ENCODE results near the gene SYT7. TPM values are rescaled to one million over a fixed set of nuclear protein-coding genes. Genes with fewer than 3 reads are reported as not detected.

Gene SYT7
- total and polyA plus RNA-seq, 10 of the 15 experiments (the other 5 are each of a cell fraction or from before 2014, with no cell fraction given) = not detected

DNA sequence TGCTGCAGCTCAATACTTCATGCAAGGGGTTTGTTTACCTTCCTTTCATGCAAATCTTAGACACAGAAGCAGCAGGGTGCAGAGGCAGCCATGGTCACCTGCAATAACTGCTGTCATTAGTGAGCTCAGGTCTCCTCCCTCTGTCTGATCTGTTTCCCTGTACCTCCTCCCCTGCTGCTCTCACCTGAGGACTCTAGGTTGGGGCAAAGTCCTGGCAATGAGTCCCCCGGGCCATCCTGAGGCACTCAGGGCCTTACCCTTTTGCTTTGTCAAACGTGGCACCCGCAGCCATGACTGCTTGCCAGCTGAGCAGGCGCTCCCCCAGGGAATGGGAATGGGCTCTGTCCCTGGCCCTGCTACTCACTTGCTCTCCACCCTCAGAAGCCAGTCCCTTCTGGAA, 68.4 kb downstream of the SYT7 start:
- no peak overlapping the region for H3K4me2 ChIP-seq (ENCODE audit: control insufficient read depth, insufficient read depth)
- H3K27ac ChIP-seq (ENCODE audit: control insufficient read depth, insufficient read depth) = no peak overlapping the region
- FAIRE-seq = no peak
- CTCF ChIA-PET = interaction anchor here (1.1 to 1.7 kb wide), 2 partner anchors 18 to 30 kb away, joined by 3 to 4 read pairs; no protein-coding TSS in a partner anchor
- ATAC-seq = no peak
- no peaks in the 10 kb centered on the region for H3K4me1 ChIP-seq (ENCODE audit: control insufficient read depth, insufficient read depth, low read length)
- POLR2A ChIA-PET = no interaction called here
- RAD21 ChIA-PET (ENCODE audit: unreplicated experiment) = no interaction called here
- peaks cover 9 to 12% of the 10 kb centered on the region in 2 experiments for H3K27me3 ChIP-seq (replicated peaks in 1 of 2; ENCODE audit: control insufficient read depth in 2 of 2, insufficient read depth in 2 of 2, low read length in 1 of 2)
- no peak overlapping the region for H3K9ac ChIP-seq (ENCODE audit: control insufficient read depth, insufficient read depth, low read length)
- H3K36me3 ChIP-seq (ENCODE audit: control insufficient read depth in 2 of 2, insufficient read depth in 2 of 2, low read length in 1 of 2) = no peaks in the 10 kb centered on the region
- BruUV-seq (replicated peaks) = no TSS peak
- no peaks in the 10 kb centered on the region for H3K9me3 ChIP-seq (replicated peaks; ENCODE audit: control insufficient read depth, insufficient read depth, low read length)
- intact Hi-C loops (cut with micrococcal nuclease; ENCODE audit: unreplicated experiment) (no loop called here), in situ Hi-C loops (cut with MboI) (no loop called here)
- DNase-seq (ENCODE audit: low read depth, low spot score) = no peak
- H4K20me1 ChIP-seq (ENCODE audit: control insufficient read depth, insufficient read depth) = no peaks in the 10 kb centered on the region; the same call in 1 of the 2 replicates
- TF ChIP-seq IKZF2 (IDR thresholded peaks at IDR 0.05) (no peak), CHD2 (IDR thresholded peaks at IDR 0.05; ENCODE audit: borderline replicate concordance, low read depth, low read length) (no peak), CBX3 (IDR thresholded peaks at IDR 0.05; ENCODE audit: borderline replicate concordance, low read depth) (no peak), NFXL1 (IDR thresholded peaks at IDR 0.05; ENCODE audit: borderline replicate concordance) (no peak), MXI1 (IDR thresholded peaks at IDR 0.05; ENCODE audit: low read depth, low read length) (no peak)
- TF ChIP-seq, protein P1, sequence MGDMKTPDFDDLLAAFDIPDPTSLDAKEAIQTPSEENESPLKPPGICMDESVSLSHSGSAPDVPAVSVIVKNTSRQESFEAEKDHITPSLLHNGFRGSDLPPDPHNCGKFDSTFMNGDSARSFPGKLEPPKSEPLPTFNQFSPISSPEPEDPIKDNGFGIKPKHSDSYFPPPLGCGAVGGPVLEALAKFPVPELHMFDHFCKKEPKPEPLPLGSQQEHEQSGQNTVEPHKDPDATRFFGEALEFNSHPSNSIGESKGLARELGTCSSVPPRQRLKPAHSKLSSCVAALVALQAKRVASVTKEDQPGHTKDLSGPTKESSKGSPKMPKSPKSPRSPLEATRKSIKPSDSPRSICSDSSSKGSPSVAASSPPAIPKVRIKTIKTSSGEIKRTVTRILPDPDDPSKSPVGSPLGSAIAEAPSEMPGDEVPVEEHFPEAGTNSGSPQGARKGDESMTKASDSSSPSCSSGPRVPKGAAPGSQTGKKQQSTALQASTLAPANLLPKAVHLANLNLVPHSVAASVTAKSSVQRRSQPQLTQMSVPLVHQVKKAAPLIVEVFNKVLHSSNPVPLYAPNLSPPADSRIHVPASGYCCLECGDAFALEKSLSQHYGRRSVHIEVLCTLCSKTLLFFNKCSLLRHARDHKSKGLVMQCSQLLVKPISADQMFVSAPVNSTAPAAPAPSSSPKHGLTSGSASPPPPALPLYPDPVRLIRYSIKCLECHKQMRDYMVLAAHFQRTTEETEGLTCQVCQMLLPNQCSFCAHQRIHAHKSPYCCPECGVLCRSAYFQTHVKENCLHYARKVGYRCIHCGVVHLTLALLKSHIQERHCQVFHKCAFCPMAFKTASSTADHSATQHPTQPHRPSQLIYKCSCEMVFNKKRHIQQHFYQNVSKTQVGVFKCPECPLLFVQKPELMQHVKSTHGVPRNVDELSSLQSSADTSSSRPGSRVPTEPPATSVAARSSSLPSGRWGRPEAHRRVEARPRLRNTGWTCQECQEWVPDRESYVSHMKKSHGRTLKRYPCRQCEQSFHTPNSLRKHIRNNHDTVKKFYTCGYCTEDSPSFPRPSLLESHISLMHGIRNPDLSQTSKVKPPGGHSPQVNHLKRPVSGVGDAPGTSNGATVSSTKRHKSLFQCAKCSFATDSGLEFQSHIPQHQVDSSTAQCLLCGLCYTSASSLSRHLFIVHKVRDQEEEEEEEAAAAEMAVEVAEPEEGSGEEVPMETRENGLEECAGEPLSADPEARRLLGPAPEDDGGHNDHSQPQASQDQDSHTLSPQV (IDR thresholded peaks at IDR 0.05) = no peak
- SMC1A ChIA-PET (ENCODE audit: uncharacterized antibody, unreplicated experiment) = no interaction called here
- no peaks in the 10 kb centered on the region for H3K79me2 ChIP-seq (ENCODE audit: control insufficient read depth, insufficient read depth, low read length)
- no peak overlapping the region for H3K4me3 ChIP-seq
- no peak overlapping the region for H2AFZ ChIP-seq (ENCODE audit: control insufficient read depth, low read depth, low read length)
- 56% methylated on average over 4 of the region's 4 CpGs for WGBS (ENCODE audit: insufficient coverage, insufficient replicate concordance, low lambda C conversion rate, missing lambda C conversion rate)

Measured in GM12878 (cell line).